BE2C (cell line): ENCODE measurements around the gene TIMP2.

ENCODE experiments used
- DNase-seq: peaks from one replicate; pipeline ENCODE4 v3.0.0-alpha.2; 2020
- H3K27me3 ChIP-seq: fragments of 250-450 bp; sonication (Bioruptor Pico); 2 replicates; pipeline ENCODE4 v1.5.1; 2020; ENCODE audit warnings: mild to moderate bottlenecking
- H3K36me3 ChIP-seq: fragments of 250-450 bp; sonication (Bioruptor Pico); 2 replicates; pipeline ENCODE4 v1.5.1; 2020; ENCODE audit warnings: mild to moderate bottlenecking
- H3K4me1 ChIP-seq: fragments of 250-450 bp; sonication (Bioruptor Pico); 2 replicates; pipeline ENCODE4 v1.5.1; 2020
- H3K4me3 ChIP-seq: 2 replicates; pipeline ENCODE4 v1.5.1; 2011; ENCODE audit warnings: low read depth, low read length
- H3K9me3 ChIP-seq: fragments of 250-450 bp; sonication (Bioruptor Pico); 2 replicates; pipeline ENCODE4 v1.5.1; 2020
- CTCF ChIP-seq: IDR thresholded peaks from 2 replicates; pipeline ENCODE4 v1.5.1; 2012; ENCODE audit warnings: mild to moderate bottlenecking, low read depth, low read length

TIMP2 gene

GRCh38 chr17:78865682-78866390, 59.4 kb downstream of the TIMP2 start:
- Histone ChIP-seq H3K4me1 (peaks cover 5% of the 10 kb centered on the region; the same call in 1 of the 2 replicates), H3K36me3 (peaks cover 5% of the 10 kb centered on the region; the same call in 1 of the 2 replicates), H3K27me3 (no peaks in the 10 kb centered on the region), H3K4me3 (peak overlapping the region; percentile 47), H3K9me3 (no peaks in the 10 kb centered on the region; the same call in 1 of the 2 replicates)
- peak; percentile 78 for DNase-seq
- peak; percentile 96 for TF ChIP-seq CTCF

GRCh38 chr17:78864117-78864516, 61.1 kb downstream of the TIMP2 start:
- no peak for TF ChIP-seq CTCF
- Histone ChIP-seq H3K4me1 (peaks cover 5% of the 10 kb centered on the region; the same call in 1 of the 2 replicates), H3K27me3 (no peaks in the 10 kb centered on the region), H3K9me3 (no peaks in the 10 kb centered on the region; the same call in 1 of the 2 replicates), H3K36me3 (no peaks in the 10 kb centered on the region), H3K4me3 (no peak overlapping the region)
- DNase-seq = no peak

GRCh38 chr17:78862073-78863023, 62.8 kb downstream of the TIMP2 start:
- DNase-seq = no peak
- no peaks in the 10 kb centered on the region for H3K27me3 ChIP-seq
- H3K36me3 ChIP-seq = no peaks in the 10 kb centered on the region
- no peak for TF ChIP-seq CTCF
- H3K9me3 ChIP-seq = no peaks in the 10 kb centered on the region; the same call in 1 of the 2 replicates
- H3K4me3 ChIP-seq = no peak overlapping the region
- H3K4me1 ChIP-seq = peaks cover 6% of the 10 kb centered on the region

GRCh38 chr17:78861229-78861628, 64.0 kb downstream of the TIMP2 start:
- Histone ChIP-seq H3K4me1 (peaks cover 11% of the 10 kb centered on the region), H3K36me3 (no peaks in the 10 kb centered on the region), H3K9me3 (no peaks in the 10 kb centered on the region; the same call in 1 of the 2 replicates), H3K27me3 (no peaks in the 10 kb centered on the region), H3K4me3 (no peak overlapping the region)
- no peak for TF ChIP-seq CTCF
- DNase-seq = no peak

- Histone ChIP-seq H3K4me1 (peaks cover 6% of the 10 kb centered on the region), H3K4me3 (no peak overlapping the region), H3K36me3 (peaks cover 5% of the 10 kb centered on the region), H3K27me3 (no peaks in the 10 kb centered on the region), H3K9me3 (no peaks in the 10 kb centered on the region; the same call in 1 of the 2 replicates)
- DNase-seq = no peak
- no peak for TF ChIP-seq CTCF
Observed at GRCh38 chr17:78859051-78859450, 66.1 kb downstream of the TIMP2 start.
